ENCODE results near the gene EHHADH.
"Not testable (repeated sequence)": the region's sequence is repeated elsewhere in the genome, so short reads cannot be mapped to it uniquely, and the experiment has no call there.

EHHADH gene

DNA sequence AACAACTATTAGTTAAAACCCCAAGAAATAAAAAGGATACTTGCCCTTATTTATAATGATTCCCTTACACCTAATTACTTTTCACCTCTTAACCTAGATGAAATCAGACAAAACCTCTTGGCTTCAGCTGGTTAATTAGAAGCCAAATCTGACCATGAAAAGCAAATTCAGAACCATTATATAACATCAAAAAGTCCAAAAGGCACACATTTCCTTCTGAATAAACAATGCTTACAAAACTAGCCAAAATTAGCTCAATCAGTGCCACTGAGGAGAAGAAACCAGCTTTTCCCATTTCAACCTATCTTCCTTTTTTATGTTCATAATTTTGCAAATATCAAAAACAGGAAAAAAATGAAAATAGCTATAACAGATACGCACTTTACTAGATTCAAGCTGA, 3.2 kb downstream of the EHHADH start:
- no peak for DNase-seq

DNA sequence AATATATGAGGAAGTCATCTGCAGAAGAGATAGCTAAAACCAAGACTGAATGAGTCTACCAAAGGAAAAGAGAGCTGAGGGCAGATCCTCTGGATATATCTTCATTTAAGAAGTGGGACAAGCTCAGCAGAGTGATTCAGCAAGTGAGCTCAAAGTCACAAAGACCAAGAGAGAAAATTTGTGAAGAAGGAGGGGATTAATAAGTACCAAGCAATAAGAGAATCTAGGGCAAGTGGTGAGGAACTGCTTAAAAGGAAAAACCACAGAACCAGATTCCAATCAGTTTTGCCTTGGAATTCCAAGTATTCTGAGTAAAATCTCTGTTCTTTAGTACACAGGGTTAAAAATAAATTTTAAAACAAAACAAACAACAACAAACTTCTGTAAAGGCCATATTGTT, 3.6 kb downstream of the EHHADH start:
- no peak for DNase-seq

DNA sequence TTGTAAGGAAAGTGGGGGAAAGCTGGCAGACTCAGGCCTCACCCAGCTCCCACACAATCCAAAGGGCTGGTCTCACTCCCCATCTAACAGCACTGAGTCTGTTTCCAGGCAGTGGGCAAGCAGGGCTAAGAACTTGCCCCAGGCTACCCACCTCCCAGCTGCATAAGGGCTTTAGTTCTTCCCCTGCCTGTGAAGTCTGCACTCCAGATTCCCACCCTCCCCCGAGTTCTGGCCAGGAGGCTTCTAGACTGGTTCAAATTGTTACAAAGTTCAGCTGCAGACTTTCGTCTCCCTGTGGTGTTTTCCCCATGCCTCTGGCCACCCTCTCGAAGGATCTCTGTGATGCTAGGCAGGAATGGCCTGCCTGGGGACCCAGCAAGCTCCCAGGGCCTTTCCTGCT, 11.2 kb downstream of the EHHADH start:
- DNase-seq: no peak

DNA sequence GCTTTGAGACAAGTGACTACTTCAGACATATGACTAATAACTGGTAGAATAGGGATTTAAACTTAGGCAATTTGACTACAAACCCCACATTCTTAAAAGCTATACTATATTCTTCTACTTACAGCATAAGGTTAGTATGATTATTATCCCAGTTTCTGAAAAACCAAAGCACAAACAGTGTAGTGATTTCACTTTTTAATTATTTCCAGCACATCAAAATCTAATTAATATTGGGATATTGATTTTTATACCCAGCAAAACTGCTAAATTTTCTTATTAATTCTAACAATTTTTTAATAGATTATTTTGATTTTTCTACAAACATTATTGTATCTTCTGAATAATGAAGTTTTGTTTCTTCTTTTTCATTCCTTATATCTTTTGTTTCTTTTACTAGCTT, 16.9 kb downstream of the EHHADH start:
- no peak for DNase-seq

DNA sequence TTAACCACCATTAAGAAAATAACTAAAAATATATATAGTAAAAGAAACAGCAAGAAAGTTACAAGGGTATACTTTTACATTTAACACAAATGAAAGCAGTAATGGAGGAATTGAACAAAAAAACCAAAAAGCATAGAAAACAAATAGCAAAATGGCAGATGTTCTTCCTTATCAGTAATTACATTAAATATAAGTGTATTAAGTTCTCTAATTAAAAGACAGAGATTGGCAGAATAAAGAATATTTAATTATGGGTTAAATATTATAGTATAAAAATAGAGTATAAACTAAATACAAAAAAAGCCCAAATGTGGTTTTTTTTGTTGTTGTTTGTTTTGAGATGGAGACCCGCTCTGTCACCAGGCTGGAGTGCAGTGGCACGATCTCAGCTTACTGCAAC, 20.5 kb downstream of the EHHADH start:
- no peak for DNase-seq

DNA sequence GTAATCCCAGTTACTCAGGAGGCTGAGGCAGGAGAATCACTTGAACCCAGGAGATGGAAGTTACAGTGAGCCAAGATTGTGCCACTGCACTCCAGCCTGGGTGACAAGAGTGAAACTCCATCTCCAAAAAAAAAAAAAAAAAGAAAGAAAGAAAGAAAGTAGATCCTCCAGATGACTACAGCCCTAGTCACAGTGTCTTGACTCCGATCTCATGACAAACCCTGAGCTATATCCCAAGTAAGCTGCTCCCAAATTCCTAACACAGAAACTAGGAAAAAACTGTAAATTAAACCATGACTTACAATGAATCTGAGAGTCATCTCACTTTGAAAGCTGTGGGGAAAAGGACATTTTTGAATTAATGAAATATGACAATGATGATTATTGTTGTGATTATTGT, 27.3 kb downstream of the EHHADH start:
- DNase-seq: not testable (repeated sequence)

DNA sequence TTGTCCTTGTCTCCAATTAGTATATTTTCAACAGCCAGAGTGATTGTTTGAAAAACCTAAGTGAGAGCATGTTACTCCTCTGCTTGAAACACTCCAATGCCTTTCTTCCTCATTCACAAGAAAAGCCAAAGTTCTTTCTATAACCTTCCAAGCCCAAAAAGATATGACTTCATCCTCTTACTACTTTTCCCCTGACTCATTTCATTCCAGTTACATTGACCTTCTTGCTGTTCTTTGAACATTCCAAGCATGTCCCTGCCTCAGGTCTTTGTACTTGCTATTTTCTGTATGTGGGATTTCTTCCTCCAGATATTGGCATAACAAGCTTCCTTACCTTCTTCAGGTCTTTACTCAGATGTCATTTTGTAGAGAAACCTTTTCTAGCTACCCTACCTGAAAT, 28.3 kb downstream of the EHHADH start:
- DNase-seq: no peak

DNA sequence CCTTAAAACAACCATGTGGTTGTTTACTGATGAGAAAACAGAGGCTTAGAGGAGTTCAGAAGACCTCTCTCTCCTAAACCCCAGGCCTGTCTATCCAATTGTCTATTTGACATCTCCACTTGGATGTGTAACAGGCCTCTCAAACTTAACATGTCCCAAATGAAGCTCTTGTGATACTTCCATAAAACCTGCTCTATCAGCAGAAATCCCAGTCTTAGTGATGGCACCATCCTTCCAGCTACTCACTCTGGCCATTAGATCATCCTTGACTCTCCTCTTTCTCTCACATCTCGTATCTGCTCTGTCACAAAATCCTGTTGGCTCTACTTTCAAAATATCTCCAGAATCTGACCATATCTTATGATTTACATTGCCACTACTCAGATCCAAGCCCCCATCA, 28.8 kb downstream of the EHHADH start:
- no peak for DNase-seq

DNA sequence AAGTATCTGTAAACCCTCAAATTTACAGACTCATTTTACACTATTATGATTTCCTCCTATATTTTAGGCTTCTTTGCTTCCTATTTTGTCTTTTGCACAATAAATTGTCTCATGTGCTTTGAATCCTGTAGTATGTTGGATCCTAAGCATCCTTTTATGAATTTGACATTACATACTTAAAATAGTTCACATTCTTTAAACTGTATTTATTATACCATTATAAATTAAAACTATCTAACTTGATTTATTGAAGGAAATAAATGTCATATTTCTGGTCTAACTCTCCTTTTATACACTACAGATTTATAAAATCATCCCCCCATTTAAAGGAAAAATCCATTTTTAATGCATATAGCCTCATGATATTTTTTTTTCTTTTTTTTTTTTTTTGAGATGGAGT, 32.6 kb downstream of the EHHADH start:
- DNase-seq: no peak

DNA sequence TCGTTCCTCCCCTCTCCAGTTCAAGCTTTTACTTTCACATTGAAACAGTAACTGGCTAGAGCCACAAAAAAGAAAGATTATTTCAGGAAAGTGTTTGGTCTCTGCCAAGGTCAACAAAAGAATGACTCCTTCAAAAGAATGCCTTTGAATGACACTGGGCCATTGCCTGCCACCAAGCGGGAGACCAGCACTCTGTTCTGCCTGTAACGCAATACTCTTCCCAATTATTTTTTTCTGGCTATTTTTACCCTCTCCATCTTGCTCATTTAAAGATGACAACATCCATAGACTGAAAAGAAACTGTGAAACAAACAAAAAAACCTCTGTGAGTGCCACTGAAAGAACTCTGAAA, 37.3 kb downstream of the EHHADH start:
- no peak for DNase-seq

DNA sequence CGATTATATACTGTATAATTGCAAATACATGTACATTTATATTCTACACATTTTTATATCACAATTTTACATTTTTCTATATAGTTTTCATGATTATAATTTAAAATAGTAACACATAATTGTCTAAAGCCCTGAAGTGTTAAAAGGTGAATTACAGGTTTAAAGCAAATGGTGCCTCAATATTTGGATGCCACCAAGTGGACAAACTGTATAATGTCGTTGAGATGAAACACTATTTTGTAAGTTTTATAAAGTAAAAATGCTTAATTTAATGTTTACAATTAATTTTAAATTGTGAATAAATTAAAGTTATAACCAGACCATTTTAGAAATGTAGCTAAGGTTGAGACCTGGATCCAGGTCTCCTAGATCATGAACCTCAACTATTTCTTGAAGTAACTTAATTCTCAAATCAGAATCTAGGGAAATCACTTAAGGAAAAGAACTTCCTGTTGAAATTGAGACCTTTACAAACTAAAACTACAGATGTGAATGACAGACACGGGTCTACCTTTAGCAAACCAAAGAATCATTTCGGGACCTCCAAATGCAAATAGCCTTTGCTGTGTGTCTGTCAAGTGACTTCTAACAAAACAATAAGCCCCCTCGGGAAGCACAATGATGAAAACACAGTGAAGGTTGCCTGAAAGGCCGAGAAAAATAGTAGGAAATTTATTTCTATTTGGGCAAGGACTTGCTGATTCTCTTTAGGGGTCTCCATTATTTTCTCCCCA, 37.8 kb downstream of the EHHADH start:
- no peak for DNase-seq

DNA sequence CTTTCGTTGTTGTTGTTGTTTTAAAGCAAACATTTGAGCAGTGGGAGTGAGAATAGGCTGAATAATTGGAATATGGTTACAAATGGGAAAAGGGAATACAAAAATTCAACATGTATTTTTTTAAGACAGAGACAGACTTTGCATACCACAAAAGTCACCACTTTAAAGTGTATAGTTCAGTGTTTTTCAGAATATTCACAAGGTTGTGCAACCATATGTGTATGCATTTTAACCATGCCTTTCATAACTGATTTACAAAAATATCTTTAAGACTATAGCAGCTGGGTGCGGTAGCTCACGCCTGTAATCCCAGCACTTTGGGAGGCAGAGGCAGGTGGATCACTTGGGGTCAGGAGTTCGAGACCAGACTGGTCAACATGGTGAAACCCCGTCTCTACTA, 41.3 kb downstream of the EHHADH start:
- DNase-seq: no peak

DNA sequence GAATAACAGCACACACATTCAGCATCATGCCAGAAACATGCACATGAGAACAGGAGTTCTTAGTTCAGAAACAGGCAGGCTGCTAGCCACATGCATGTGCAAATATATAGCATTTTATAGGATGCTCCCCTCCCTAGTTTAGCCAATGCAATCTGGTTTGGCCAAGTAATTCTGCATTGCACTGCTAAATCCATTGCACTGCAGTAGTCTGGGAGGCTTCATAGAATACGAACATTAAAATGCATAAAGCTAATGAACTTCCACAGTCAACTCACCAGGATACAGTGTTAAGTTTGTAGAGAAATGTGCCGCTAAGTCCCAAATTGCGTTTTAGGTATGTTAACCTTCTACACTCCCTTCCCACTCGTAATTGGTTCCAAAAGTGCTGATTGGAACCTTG, 41.8 kb downstream of the EHHADH start:
- DNase-seq: no peak

DNA sequence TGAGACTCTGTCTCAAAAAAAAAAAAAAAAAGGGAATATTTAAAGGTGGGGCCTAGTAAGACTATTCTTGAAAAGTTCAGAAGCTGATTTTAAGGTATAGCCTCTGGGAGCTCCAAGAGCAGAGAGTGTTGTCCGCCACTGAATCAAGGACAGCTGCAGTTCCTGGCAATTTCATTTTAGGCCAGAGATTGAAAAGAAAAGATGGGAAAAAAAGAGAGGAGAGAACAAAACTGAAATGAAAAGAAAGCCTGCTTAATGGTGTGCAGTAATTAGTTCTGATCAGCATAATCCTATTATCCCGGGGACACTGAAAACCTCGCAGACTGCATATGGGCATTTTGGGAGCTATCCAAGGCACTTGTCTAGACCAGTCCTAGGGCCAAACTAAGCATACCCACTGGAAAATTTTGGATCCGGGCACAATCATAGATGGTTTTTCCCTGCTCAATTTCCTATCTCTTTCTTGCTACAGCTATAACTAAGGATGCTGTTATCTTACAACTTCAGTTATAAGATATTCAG, 43.2 kb downstream of the EHHADH start:
- no peak for DNase-seq

DNA sequence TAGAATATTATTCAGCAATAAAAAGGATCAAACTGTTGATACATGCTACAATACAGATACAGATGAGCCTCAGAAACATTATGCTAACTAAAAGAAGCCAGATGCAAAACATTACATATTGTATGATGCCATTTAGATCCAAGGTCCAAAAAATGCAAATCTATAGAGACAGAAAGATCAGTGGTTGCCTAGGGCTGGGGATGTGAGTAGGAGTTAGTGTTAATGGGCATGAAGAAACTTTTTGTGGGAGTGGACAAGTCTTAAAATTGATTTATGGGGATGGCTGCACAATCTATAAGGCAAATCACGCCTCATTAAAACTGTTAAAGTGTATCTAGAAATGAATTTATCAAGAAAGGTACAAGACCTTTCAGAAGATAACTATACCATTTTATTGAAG, 45.0 kb downstream of the EHHADH start:
- no peak for DNase-seq

DNA sequence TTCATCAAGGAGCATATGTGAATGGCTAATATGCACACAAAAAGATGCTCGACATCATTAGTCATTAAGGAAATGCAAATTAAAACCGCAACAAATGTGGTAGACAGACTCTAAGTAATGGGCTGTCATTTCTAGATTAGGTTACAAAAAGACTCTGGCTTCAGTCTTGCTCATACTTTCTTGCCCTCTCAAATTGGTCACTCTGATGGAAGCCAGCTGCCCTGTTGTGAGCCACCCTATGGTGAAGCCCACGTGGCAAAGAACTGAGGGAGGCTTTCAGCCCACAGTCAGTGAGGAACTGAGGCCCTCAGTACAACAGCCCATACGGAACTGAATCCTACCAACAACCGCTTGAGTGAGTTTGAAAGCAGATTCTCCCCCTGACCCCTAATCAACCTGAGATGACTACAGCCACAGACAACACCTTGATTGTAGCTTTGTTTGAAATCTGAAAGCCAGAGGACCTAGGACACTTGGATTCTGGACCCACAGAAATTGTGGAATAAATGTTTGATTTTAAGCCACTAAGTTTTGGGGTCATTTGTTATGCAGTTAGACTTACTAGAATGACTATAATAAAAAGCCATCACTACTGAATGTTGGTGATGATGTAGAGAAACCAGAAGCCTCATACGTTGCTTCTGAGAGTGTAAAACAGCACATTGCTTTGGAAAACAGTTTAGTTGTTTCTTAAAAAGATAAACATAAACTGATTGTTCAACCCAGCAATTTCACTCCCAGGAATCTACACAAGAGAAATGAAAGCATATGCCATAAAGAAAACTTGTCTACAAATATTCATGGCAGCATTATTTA, 45.7 kb downstream of the EHHADH start:
- DNase-seq: no peak

DNA sequence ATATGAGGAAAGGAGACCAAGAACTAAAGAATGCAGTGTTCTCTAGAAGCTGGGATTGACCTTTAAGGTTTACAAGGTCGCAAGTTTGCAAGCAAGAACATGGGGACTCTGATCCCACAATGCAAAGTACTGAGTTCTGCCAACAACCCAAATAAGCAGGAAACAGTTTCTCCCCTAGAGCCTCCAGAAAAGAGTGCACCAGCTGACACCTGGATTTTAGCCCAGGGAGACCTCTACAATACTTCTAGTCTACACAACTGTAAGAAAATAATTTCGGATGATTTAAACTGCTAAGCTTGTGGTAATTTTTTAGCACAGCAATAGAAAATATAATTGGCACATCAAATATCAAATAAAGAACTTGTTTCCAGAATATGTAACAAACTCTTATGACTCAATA, 46.4 kb downstream of the EHHADH start:
- DNase-seq: no peak

DNA sequence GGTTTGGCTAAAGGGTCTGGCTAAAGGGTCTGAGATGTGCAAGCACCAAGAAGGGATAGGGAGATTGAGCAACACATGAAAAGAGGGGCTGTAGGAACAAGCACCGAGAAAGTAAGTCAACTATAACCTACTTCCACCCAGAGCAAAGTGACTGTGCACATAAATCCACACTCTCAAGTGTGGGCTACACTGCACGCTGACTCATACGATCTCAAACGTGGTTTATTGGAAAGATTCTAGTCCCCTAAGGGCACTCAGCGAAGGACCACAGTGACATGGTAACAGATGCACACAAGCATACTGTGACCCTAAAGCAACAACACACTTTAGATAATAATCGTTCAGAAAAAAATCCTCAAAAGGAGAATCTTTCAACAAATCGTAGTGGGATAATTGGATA, 48.0 kb downstream of the EHHADH start:
- DNase-seq: no peak

DNA sequence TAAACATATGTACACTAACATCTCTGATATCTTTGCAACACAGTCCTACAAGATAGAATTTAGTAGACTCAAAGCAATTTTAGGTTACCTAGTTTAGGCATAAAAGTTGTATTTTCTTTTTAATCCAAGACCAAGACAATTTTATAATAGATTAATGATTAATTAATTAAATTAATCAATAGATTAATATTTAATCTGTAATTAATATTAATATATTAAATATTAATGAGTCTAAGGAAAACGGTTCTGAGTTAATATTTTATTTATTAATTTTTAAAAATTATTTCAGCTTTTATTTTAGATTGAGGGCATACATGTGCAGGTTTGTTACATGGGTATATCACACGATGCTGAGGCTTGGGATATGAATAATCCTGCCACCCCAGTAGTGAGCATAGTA, 49.0 kb downstream of the EHHADH start:
- DNase-seq: no peak

DNA sequence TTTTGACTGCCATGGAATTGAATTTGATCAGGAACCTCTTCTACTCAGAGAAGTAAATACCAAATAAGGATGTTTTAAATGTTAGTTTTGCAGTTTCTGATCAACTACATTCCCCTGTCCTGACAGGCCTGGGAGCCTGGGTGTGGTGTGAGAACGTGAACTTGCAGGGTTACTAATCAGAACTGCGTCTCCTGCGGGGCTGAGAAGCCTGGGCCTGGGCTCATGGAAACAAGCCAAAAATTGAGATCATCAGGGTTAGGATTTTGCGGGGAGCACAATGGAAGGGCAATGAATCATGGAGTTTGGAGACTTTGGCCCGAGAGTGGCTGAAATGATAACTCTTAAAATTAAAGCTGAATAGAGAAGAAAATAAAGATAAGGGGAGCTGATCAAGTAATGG, 53.2 kb downstream of the EHHADH start:
- no peak for DNase-seq

DNA sequence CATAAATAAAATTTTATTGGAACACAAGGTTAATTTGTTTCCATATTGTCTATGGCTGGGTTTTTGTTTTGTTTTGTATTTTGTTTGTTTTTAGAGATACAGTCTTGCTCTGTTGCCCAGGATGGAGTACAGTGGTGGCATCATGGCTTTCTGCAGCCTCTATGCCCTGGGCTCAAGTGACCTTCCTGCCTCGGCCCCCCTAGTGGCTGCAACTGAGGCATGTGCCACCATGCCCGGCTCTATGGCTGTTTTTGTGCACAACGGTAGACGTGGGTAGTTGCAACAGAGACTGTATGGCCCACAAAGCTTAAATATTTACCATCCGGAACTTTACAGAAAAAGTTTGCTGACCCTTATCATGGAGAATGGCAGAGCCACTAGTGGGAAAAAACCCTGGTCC, 54.2 kb downstream of the EHHADH start:
- DNase-seq: no peak

DNA sequence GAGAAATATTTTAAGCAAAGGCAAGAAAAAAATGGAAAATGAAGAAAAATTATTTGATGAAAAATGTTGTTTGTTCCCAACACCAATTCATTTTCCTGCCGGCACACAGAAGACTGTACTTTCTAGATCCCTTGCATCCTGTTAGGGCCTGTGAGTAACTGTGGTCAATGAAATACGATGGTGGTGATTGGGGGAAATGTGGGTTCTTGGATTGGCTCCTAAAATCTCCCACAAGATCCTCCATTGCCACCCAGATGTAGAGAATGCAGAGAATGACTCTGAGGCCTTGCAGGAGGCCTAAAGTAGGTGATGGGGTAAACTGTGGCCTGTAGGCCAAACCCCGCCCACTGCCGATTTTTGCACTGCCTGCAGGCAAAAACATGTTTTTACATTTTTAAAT, 54.6 kb downstream of the EHHADH start:
- DNase-seq: no peak

DNA sequence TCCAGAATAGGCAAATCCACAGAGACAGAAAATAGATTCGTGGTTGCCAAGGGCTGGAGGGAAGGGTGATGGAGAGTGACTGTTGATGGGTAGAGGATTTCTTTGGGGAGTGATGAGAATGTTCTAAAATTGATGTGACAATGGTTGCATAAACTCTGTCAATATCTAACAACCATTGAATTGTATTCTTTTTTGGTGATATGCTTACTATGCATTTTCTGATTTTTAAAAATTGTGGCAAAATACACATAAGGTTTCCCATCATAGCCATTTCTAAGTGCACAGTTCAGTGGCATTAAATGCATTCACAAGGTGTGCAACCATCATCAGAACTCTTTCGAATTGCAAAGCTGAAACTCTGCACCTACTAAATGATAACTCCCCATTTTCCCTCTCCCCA, 56.8 kb downstream of the EHHADH start:
- no peak for DNase-seq

DNA sequence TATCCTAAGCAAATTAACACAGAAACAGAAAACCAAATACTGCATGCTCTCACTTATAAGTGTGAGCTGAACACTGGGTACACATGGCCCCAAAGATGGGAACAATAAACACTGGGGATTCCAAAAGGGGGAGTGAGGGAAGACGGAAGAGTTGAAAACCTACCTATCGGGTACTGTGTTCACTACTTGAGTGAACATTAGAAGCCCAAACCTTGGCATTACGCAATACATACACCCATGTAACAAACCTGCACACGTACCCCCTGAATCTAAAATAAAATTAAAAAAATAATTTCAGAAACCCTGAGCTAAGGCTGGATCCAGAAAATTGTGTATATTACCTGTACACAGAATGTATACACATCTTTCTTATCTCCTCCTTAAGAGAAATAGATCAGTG, 58.2 kb downstream of the EHHADH start:
- DNase-seq: no peak

DNA sequence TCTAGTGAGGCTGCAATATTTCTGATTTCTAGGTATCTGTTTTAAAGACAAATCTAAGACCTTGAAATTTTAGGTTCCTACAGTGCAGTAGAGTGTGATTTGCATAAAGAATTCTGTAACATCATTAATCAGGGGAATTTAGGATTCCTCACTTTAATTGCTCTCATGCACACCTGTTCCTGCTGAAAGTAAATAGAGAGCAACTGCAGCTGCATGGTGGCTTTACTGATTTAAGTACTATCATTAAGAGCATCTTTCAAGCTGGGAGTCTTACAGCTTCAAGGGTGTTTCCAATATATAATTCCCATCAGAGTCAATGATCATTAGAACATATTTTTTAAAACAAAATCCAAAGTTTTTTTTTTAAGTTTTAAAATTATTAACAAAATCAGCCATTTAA, 65.0 kb downstream of the EHHADH start:
- no peak for DNase-seq
